Measurements from ENCODE around the gene PTCHD1. TPM values are rescaled to one million over a fixed set of nuclear protein-coding genes. Genes with fewer than 3 reads are reported as not detected.

PTCHD1 gene
- total and polyA plus RNA-seq, 8 donors: under 0.01 to 0.16 (median 0.04) TPM; not detected in 1

GRCh38 chrX:23365541-23365940 is 30.9 kb downstream of the PTCHD1 start:
- H3K27me3 ChIP-seq: no peaks in the 10 kb centered on the region
- H3K27ac ChIP-seq: no peak overlapping the region
- WGBS, 2 donors: 11 to 41% methylated on average over 1 of the region's 1 CpG
- peak; percentile 28 to 77 (median 60) for ATAC-seq
- H3K36me3 ChIP-seq: no peaks in the 10 kb centered on the region
- intact Hi-C loops (cut with DNase I): no loop called here
- H3K4me3 ChIP-seq: no peak overlapping the region
- no peak for FAIRE-seq
- H3K9me3 ChIP-seq: no peaks in the 10 kb centered on the region
- TF ChIP-seq CTCF (IDR thresholded peaks at IDR 0.05): no peak
- no peaks in the 10 kb centered on the region for H3K4me1 ChIP-seq
- peak in 2 of 6 donors; percentile 14 to 31 for DNase-seq

- no peaks in the 10 kb centered on the region for H3K27me3 ChIP-seq
These were observed 32.3 kb downstream of the PTCHD1 start for GRCh38 chrX:23366914-23367313.

GRCh38 chrX:23369027-23369426 is 34.4 kb downstream of the PTCHD1 start:
- WGBS, 2 donors: 64 to 83% methylated on average over 6 of the region's 6 CpGs
- no peak for FAIRE-seq
- ATAC-seq: no peak
- H3K27ac ChIP-seq: no peak overlapping the region
- DNase-seq: no peak
- peaks cover 0 to 13% (median 12%) of the 10 kb centered on the region in 3 donors for H3K4me1 ChIP-seq
- H3K4me3 ChIP-seq: no peak overlapping the region
- no peaks in the 10 kb centered on the region for H3K27me3 ChIP-seq
- intact Hi-C loops (cut with DNase I): no loop called here
- no peaks in the 10 kb centered on the region for H3K9me3 ChIP-seq
- H3K36me3 ChIP-seq: no peaks in the 10 kb centered on the region
- no peak for TF ChIP-seq CTCF (IDR thresholded peaks at IDR 0.05)

More at GRCh38 chrX:23366914-23367313, 32.3 kb downstream of the PTCHD1 start:
- Histone ChIP-seq H3K4me1 (no peaks in the 10 kb centered on the region), H3K4me3 (no peak overlapping the region), H3K27ac (no peak overlapping the region), H3K36me3 (no peaks in the 10 kb centered on the region), H3K9me3 (no peaks in the 10 kb centered on the region)
- TF ChIP-seq CTCF (IDR thresholded peaks at IDR 0.05): no peak
- no peak for FAIRE-seq
- 86 to 92% methylated on average over 4 of the region's 4 CpGs for WGBS, 2 donors
- intact Hi-C loops (cut with DNase I): no loop called here
- no peak for DNase-seq
- ATAC-seq: no peak

- no peak overlapping the region for H3K4me3 ChIP-seq
- H3K27ac ChIP-seq: no peak overlapping the region
- WGBS, 2 donors: 51 to 57% methylated on average over 5 of the region's 5 CpGs
These were observed 37.7 kb downstream of the PTCHD1 start for GRCh38 chrX:23372220-23372902.

More at GRCh38 chrX:23372220-23372902, 37.7 kb downstream of the PTCHD1 start:
- Histone ChIP-seq H3K9me3 (no peaks in the 10 kb centered on the region), H3K4me1 (peaks cover 0 to 13% (median 12%) of the 10 kb centered on the region in 3 donors), H3K36me3 (no peaks in the 10 kb centered on the region), H3K27me3 (peaks cover 0 to 5% (median 0%) of the 10 kb centered on the region in 4 donors)
- FAIRE-seq: no peak
- DNase-seq: peak in 3 of 6 donors; percentile 24 to 31 (median 28)
- no peak for TF ChIP-seq CTCF (IDR thresholded peaks at IDR 0.05)
- ATAC-seq: peak; percentile 73 to 87 (median 79)
- intact Hi-C loops (cut with DNase I): no loop called here
